Measurements from ENCODE around the gene ECE2.

- TF ChIP-seq POLR2AphosphoS2 (conservative IDR thresholded peaks at IDR 0.05; ENCODE audit: low read length) (no peak), EP300 (IDR thresholded peaks at IDR 0.05) (no peak), ZFP36 (IDR thresholded peaks at IDR 0.05; ENCODE audit: borderline replicate concordance, partially characterized antibody) (no peak), POLR2A (IDR thresholded peaks at IDR 0.05; ENCODE audit: low read length) (no peak), KDM1A (IDR thresholded peaks at IDR 0.05; ENCODE audit: low read depth) (no peak), RAD21 (conservative IDR thresholded peaks at IDR 0.05 in 1 of 2, IDR thresholded peaks at IDR 0.05 in 1 of 2) (no peak), CTCF (IDR thresholded peaks at IDR 0.05) (no peak), JUNB (IDR thresholded peaks at IDR 0.05) (no peak)
- TF ChIP-seq, protein P1, sequence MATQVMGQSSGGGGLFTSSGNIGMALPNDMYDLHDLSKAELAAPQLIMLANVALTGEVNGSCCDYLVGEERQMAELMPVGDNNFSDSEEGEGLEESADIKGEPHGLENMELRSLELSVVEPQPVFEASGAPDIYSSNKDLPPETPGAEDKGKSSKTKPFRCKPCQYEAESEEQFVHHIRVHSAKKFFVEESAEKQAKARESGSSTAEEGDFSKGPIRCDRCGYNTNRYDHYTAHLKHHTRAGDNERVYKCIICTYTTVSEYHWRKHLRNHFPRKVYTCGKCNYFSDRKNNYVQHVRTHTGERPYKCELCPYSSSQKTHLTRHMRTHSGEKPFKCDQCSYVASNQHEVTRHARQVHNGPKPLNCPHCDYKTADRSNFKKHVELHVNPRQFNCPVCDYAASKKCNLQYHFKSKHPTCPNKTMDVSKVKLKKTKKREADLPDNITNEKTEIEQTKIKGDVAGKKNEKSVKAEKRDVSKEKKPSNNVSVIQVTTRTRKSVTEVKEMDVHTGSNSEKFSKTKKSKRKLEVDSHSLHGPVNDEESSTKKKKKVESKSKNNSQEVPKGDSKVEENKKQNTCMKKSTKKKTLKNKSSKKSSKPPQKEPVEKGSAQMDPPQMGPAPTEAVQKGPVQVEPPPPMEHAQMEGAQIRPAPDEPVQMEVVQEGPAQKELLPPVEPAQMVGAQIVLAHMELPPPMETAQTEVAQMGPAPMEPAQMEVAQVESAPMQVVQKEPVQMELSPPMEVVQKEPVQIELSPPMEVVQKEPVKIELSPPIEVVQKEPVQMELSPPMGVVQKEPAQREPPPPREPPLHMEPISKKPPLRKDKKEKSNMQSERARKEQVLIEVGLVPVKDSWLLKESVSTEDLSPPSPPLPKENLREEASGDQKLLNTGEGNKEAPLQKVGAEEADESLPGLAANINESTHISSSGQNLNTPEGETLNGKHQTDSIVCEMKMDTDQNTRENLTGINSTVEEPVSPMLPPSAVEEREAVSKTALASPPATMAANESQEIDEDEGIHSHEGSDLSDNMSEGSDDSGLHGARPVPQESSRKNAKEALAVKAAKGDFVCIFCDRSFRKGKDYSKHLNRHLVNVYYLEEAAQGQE (IDR thresholded peaks at IDR 0.05), result no peak
- TF ChIP-seq, protein P2, sequence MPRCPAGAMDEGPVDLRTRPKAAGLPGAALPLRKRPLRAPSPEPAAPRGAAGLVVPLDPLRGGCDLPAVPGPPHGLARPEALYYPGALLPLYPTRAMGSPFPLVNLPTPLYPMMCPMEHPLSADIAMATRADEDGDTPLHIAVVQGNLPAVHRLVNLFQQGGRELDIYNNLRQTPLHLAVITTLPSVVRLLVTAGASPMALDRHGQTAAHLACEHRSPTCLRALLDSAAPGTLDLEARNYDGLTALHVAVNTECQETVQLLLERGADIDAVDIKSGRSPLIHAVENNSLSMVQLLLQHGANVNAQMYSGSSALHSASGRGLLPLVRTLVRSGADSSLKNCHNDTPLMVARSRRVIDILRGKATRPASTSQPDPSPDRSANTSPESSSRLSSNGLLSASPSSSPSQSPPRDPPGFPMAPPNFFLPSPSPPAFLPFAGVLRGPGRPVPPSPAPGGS (IDR thresholded peaks at IDR 0.05), result no peak
These were observed 57.4 kb downstream of the ECE2 start for GRCh38 chr3:184333190-184333589.

Data from A549 (cell line).